HG02763 (cell line): ENCODE results near the gene PRPF38A.

Source experiments
- ATAC-seq: cut with Tn5 transposase; IDR thresholded peaks from one replicate; pipeline ENCODE4 v1.9.1; 2021; ENCODE audit warnings: mild to moderate bottlenecking, moderate library complexity; ENCODE audit not compliant: unreplicated experiment

The PRPF38A gene

DNA sequence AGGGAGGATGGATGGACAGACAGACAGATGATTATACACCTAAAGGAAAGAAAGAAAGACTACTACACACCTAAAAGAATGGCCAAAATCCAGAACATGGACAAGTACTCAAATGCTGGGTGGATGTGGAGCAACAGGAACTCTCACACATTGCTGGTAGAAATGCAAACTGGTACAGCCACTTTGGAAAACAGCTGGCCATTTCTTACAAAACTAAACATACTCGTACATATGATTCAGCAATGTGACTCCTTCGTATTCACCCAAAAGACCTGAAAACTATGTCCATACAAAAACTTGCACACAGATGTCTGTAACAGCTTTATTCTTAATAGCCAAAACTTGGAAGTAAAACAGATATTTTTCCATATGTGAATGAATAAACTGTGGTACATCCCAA is 51.3 kb downstream of the PRPF38A start:
- no peak for ATAC-seq

- no peak for ATAC-seq
These were observed 56.3 kb downstream of the PRPF38A start for GRCh38 chr1:52460694-52461093.

DNA sequence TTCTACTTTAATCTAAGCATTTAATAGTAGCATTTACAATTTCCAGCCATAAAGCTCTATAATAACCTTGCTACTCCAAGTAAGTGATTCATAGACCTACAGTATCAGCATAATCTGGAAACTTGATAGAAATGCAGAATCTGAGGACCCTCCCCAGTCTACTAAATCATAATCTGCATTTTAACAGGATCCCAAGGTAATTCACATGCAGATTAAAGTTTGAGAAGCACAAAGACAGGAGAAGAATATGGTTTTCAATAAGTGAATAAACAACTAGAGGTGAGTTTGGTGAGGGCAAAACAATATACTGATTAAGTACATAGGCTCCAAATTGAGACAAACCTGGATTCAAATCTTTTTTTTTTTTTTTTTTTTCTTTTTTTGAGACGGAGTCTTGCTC is 57.4 kb downstream of the PRPF38A start:
- ATAC-seq: no peak

DNA sequence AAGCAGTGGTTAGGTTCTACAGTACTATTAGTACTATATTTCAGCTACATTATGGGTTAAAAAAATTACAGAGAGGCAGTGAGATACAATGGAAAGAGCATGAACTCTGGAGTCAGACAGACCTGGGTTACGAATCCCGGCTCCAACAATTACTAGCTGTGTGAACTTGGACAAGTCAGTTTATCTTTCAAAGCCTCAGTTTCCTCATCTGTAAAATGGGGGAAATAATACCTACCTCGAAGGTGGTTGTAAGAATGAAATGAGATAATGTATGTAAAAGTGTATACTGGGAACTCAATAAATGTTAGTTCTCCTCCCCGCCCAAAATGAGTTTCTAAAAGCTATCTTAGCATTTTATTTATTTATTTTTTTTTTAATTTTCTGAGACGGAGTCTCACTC is 59.5 kb downstream of the PRPF38A start:
- no peak for ATAC-seq

DNA sequence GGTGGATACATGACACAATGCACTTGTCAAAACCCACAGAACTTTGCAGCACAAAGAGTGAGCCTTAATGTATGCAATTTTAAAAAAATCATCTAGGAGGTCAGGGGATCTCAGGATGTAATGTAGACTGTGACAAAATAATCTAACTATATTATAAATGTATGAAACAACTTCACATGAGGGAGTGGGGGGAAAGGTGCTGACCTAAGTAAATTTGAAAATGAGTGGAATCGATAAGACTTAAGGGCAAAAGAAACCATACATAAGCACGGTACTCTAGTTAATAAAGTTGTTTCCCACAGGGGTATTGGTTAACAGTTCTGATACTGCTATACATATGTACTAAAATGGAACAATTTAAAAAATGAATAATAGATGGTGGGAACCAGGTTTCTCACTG is 64.7 kb downstream of the PRPF38A start:
- ATAC-seq: no peak
